ENCODE data around the gene ATE1.

Gene ATE1

DNA sequence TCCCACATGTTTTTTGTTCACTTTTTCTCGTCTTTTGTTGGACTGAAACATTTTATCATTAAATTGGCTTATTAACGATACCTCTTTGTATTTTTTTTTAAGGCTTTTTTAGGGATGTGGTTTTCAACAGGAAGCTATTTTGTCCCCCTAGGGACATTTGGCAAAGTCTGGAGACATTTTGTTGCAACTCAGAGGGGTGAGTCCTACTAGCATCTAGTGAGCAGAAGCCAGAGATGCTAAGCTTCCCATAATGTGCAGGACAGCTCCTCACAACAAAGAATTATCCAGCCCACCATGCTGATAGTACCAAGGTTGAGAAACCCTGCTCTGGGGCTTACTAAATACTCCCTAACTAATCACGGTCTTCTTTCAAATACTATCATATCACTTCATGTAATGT, 63.2 kb downstream of the ATE1 start:
- DNase-seq, result no peak

- DNase-seq, result no peak
Measured at GRCh38 chr10:121864168-121864567, 63.7 kb downstream of the ATE1 start.

GRCh38 chr10:121862649-121863048, 65.2 kb downstream of the ATE1 start:
- no peak for DNase-seq

- no peak for DNase-seq
Measured at GRCh38 chr10:121862042-121862441, 65.8 kb downstream of the ATE1 start.

GRCh38 chr10:121860810-121861209, 67.0 kb downstream of the ATE1 start:
- peak; percentile 45 for DNase-seq

- no peak for DNase-seq
Measured at GRCh38 chr10:121854809-121855445, 72.9 kb downstream of the ATE1 start.

GRCh38 chr10:121853950-121854349, 73.9 kb downstream of the ATE1 start:
- DNase-seq, result no peak

DNA sequence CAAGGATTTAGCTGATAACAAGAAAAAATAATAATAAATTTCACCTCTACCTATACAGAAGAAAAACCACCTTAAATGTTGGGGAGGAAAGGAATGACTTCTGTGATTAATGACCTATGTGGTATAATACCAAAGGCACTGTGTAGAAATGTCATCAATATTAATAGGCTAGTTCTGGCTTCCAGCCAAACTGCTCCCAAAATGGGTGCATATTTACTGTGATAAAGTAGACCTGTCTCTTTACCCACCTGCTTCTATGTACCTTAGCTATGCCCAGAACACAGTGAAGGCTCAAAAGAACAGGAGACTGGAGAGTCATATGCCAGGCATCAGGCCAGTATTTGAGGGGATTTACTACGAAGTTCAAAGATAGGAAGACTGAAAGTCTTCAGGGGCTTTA, 76.0 kb downstream of the ATE1 start:
- peak; percentile 74 for DNase-seq

- no peak for DNase-seq
Measured at GRCh38 chr10:121848082-121848481, 79.7 kb downstream of the ATE1 start.

- no peak for DNase-seq
Measured at GRCh38 chr10:121846555-121846954, 81.3 kb downstream of the ATE1 start.

DNA sequence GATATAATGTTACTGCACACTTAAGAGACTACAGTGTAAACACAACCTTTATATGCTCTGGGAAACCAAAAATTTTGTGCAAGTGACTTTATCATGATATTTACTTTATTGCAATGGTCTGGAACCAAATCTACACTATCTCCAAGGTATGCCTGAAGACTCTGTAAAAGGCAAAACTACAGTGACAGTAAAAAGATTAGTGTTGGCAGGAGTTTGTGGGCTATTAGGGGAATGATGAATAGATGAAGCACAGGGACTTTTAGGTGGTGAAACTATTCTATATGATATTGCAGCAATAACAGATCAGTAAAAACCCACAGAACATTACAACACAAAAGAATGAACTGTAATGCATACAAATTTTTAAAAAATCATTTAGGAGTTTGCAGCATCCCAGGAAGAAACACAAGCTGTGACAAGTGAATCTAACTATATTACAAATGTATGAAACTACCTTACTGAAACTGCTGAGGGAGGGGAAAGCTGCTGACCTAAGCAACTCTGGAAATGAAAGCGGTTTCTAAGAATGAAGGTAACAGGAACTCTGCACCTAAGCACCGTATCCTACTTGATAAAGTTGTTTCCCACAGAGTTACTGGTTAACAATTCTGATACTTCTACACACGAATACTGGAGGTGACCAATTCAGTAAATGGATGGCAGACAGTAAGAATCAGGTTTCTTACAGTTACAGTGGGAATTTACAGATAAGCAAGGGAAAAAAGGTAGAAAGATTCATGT, 82.6 kb downstream of the ATE1 start:
- DNase-seq, result no peak

GRCh38 chr10:121844537-121844936, 83.3 kb downstream of the ATE1 start:
- no peak for DNase-seq

DNA sequence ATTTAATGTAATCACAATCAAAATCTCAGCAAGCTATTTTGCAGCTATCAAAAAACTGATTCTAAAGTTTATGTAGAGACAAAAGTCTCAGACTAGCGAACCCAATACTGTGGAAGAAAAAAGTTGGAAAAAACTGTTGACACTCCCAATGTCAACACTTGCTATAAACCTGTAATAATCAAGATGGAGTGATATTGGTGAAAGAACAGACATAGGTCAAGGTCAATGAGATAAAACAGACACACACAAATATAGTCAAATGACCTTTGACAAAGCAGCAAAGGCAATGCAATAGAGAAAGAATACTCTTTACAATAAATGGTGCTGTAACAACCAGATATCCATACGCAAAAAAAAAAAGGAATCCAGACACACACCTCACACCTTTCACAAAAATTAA, 84.5 kb downstream of the ATE1 start:
- DNase-seq, result no peak

DNA sequence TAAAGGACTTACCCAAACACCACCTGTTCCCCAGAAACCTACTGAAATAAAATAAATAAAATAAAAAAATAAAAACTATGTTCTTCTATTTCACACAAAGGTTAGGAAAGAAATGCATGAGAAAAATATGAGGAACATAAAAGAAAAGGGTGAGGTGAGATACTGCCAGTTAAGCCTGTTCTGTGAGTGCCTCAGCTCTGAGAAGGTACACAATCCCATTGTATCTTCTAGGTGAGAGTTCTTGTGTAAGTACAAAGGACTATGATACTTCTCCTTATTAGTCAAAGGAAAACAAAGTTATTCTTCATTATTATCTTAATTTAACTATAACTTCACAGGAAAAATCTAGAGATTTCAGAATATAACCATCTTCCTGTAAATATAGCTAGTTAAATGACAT, 86.0 kb downstream of the ATE1 start:
- DNase-seq, result no peak

- DNase-seq, result no peak
Measured at GRCh38 chr10:121838931-121839330, 88.9 kb downstream of the ATE1 start.

DNA sequence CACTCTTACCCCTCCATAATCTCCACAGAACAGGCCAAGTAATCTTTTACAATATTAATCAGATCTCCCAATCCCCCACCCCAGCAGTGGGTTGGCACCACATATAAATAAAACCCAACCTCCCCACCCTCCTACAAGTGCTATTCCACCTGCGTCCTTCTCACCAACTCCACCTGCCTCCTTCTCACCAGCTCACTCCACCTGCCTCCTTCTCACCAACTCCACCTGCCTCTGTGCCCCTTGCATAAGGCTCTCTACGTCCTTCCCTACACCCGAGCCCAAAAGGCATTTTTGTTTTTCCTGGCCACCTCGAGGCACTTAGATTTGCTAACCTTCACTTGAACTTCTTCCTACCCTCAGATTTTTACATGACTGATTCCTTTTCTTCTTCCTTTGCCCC, 89.7 kb downstream of the ATE1 start:
- no peak for DNase-seq

DNA sequence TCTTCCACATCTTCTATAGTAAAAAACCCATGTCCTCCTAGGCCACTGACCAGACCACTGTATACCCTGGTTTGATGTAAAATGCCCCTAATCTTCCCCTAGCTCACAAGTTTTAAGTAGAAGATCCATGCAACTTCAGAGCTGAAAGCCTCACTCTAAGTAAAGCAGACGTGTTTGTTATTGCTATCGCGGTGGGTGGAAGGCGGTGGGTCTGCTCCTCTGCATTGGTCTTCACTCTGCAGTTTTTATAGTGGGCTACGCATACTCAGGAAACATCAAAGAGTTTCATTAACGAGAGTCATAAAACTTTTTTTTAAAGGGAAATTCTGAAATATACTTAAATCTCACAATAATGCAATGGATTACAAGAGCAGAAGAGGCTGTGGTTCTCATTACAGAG, 91.7 kb downstream of the ATE1 start:
- no peak for DNase-seq

- DNase-seq, result no peak
Measured at GRCh38 chr10:121835376-121835775, 92.5 kb downstream of the ATE1 start.

DNA sequence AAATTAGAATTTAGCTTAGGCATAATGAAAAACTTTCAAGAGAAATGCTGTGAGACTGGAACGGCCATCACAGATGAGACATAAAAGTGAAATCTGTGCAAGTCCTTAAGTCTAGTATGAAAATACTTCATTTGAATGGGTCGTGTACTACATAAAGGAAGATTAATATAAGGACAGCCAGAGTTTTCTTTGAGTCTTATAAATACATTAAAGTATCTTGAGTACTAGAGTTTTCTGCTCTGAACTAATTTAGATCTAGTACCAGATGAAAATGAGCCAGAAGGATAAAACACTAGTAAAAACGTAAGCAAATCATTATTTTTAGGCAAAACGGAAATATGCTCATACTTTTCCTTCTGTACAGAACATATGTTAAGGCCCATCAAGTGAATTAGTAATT, 93.1 kb downstream of the ATE1 start:
- DNase-seq, result no peak

DNA sequence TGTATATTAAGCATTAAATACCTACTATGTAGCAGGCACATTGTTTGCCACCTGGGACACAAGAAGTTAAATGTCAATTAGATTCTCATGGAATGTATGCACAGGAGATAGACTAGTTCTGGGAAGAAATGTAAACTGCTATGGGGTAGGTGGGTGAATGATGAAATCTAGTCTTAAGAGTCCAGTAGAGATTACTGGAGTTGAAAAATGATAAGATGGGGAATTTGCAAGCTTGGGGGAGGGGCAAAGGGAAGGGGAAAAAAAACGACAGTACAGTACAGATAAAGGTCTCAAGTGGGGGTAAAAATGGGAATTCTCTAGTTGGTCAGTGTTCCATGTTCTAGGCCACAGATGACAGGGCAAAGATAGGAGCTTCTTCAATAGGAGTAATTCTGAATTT, 94.4 kb downstream of the ATE1 start:
- no peak for DNase-seq

GRCh38 chr10:121832647-121833046, 95.2 kb downstream of the ATE1 start:
- no peak for DNase-seq

DNA sequence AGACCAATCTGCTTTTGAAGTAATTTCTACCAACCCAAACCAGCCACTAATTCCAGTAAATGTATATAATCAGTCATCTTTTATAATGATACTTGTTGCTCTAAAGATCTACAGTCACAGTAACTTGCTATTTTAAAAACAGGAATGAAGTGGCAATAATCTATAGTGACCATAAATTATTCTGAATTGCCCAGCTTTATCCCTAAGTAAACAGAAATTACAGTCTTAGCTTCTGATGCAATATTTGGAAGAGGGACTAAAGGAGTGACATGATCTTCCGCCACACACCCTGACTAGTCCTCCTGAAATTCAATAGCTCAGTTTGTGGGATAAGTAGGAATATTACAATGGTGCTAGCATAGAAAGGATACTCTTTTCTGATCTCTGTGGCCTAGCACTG, 96.1 kb downstream of the ATE1 start:
- no peak for DNase-seq

DNA sequence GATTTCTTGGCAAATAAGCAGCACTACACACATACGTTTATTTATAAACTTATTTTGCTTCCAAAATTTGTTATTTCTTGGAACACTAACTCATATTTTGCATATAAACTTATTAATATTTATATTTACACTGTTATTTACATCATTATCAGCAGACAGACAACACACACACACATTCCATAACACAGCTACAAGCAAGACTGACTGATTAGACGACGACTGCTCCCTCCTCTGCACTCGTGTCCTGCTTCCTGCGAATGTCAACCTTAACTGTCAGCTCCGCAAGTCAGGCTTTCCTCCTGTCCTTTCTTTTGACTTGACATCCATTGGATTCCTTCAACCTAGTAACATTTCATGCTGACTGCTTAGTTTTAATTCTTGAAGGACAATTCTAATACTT, 96.6 kb downstream of the ATE1 start:
- no peak for DNase-seq

DNA sequence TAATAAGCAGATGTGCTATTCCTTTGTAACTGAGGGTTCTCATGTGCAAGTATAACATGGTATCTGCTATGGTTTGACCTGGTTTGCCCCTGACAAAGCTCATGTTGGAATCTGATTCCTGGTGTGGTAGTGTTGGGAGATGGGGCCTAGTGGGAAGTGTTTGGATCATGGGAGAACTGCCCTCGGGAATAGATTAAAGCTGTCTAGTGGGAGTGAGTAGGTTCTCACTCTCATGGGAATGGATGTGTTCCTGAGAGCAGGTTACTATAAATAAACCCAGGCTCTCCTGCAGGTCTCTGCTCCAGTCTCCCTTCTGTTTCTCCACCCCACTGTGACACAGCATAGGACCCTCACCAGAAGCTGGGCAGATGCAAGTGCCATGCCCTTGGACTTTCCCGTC, 97.7 kb downstream of the ATE1 start:
- no peak for DNase-seq

- DNase-seq, result no peak
Measured at GRCh38 chr10:121828045-121828444, 99.8 kb downstream of the ATE1 start.

Measured in NCI-H1105 treated with DMSO at 0.1 percent for 48 hours (cell line).